ENCODE results near the gene LRRC39.

LRRC39 gene

GRCh38 chr1:100164216-100164615, 13.8 kb downstream of the LRRC39 start (continued):
- TF ChIP-seq, protein P1, sequence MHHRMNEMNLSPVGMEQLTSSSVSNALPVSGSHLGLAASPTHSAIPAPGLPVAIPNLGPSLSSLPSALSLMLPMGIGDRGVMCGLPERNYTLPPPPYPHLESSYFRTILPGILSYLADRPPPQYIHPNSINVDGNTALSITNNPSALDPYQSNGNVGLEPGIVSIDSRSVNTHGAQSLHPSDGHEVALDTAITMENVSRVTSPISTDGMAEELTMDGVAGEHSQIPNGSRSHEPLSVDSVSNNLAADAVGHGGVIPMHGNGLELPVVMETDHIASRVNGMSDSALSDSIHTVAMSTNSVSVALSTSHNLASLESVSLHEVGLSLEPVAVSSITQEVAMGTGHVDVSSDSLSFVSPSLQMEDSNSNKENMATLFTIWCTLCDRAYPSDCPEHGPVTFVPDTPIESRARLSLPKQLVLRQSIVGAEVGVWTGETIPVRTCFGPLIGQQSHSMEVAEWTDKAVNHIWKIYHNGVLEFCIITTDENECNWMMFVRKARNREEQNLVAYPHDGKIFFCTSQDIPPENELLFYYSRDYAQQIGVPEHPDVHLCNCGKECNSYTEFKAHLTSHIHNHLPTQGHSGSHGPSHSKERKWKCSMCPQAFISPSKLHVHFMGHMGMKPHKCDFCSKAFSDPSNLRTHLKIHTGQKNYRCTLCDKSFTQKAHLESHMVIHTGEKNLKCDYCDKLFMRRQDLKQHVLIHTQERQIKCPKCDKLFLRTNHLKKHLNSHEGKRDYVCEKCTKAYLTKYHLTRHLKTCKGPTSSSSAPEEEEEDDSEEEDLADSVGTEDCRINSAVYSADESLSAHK (tag by site-specific recombination; IDR thresholded peaks at IDR 0.05) = no peak
- TF ChIP-seq, protein P2, sequence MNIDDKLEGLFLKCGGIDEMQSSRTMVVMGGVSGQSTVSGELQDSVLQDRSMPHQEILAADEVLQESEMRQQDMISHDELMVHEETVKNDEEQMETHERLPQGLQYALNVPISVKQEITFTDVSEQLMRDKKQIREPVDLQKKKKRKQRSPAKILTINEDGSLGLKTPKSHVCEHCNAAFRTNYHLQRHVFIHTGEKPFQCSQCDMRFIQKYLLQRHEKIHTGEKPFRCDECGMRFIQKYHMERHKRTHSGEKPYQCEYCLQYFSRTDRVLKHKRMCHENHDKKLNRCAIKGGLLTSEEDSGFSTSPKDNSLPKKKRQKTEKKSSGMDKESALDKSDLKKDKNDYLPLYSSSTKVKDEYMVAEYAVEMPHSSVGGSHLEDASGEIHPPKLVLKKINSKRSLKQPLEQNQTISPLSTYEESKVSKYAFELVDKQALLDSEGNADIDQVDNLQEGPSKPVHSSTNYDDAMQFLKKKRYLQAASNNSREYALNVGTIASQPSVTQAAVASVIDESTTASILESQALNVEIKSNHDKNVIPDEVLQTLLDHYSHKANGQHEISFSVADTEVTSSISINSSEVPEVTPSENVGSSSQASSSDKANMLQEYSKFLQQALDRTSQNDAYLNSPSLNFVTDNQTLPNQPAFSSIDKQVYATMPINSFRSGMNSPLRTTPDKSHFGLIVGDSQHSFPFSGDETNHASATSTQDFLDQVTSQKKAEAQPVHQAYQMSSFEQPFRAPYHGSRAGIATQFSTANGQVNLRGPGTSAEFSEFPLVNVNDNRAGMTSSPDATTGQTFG (tag by site-specific recombination; IDR thresholded peaks at IDR 0.05; ENCODE audit: borderline replicate concordance) = no peak
- no peak for TF ChIP-seq ZNF560 (tag by site-specific recombination; IDR thresholded peaks at IDR 0.05; ENCODE audit: borderline replicate concordance)
- no peak for TF ChIP-seq HOXA7 (CRISPR knock-in tag; IDR thresholded peaks at IDR 0.05; ENCODE audit: borderline replicate concordance)
- TF ChIP-seq ZNF558 (tag by site-specific recombination; IDR thresholded peaks at IDR 0.05) = no peak
- no peak for TF ChIP-seq ZNF473 (tag by site-specific recombination; IDR thresholded peaks at IDR 0.05)
- TF ChIP-seq TSHZ1 (tag by site-specific recombination; IDR thresholded peaks at IDR 0.05; ENCODE audit: borderline replicate concordance) = no peak

- peaks cover 3% of the 10 kb centered on the region; the same call in 1 of the 2 replicates for H3K4me1 ChIP-seq (ENCODE audit: control insufficient read depth, insufficient read depth, low read length)
- ChIA-PET POLR2A (no interaction called here), CTCF (no interaction called here)
- no peak overlapping the region for H3K4me3 ChIP-seq (ENCODE audit: low read depth, low read length)
- H3K9me3 ChIP-seq (ENCODE audit: control insufficient read depth, insufficient read depth, low read depth, low read length) = no peaks in the 10 kb centered on the region
- H3K27ac ChIP-seq (ENCODE audit: extremely low read depth, low read depth, low read length) = no peak overlapping the region
- TF ChIP-seq ZFP3 (tag by site-specific recombination; IDR thresholded peaks at IDR 0.05; ENCODE audit: low read depth) (no peak), MYNN (tag by site-specific recombination; IDR thresholded peaks at IDR 0.05; ENCODE audit: borderline replicate concordance) (no peak), HOXA7 (CRISPR knock-in tag; IDR thresholded peaks at IDR 0.05; ENCODE audit: borderline replicate concordance) (no peak), ZNF2 (tag by site-specific recombination; IDR thresholded peaks at IDR 0.05) (no peak), ZNF174 (tag by site-specific recombination; IDR thresholded peaks at IDR 0.05) (no peak), ZNF302 (tag by site-specific recombination; IDR thresholded peaks at IDR 0.05; ENCODE audit: low read depth) (no peak), ZNF423 (tag by site-specific recombination; IDR thresholded peaks at IDR 0.05) (no peak), MZF1 (tag by site-specific recombination; IDR thresholded peaks at IDR 0.05; ENCODE audit: borderline replicate concordance) (no peak), ZNF239 (tag by site-specific recombination; IDR thresholded peaks at IDR 0.05) (no peak), HOXD13 (CRISPR knock-in tag; IDR thresholded peaks at IDR 0.05; ENCODE audit: borderline replicate concordance) (no peak), ZNF221 (tag by site-specific recombination; IDR thresholded peaks at IDR 0.05; ENCODE audit: borderline replicate concordance) (no peak), ZNF529 (tag by site-specific recombination; IDR thresholded peaks at IDR 0.05; ENCODE audit: insufficient replicate concordance) (no peak), WT1 (tag by site-specific recombination; IDR thresholded peaks at IDR 0.05) (no peak), KLF1 (tag by site-specific recombination; IDR thresholded peaks at IDR 0.05) (no peak), ZEB2 (tag by site-specific recombination; IDR thresholded peaks at IDR 0.05) (no peak), ZSCAN5A (tag by site-specific recombination; IDR thresholded peaks at IDR 0.05) (no peak)
- TF ChIP-seq, protein P3, sequence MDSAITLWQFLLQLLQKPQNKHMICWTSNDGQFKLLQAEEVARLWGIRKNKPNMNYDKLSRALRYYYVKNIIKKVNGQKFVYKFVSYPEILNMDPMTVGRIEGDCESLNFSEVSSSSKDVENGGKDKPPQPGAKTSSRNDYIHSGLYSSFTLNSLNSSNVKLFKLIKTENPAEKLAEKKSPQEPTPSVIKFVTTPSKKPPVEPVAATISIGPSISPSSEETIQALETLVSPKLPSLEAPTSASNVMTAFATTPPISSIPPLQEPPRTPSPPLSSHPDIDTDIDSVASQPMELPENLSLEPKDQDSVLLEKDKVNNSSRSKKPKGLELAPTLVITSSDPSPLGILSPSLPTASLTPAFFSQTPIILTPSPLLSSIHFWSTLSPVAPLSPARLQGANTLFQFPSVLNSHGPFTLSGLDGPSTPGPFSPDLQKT (IDR thresholded peaks at IDR 0.05; ENCODE audit: borderline replicate concordance, low read depth, low read length) = no peak
- TF ChIP-seq, protein P4, sequence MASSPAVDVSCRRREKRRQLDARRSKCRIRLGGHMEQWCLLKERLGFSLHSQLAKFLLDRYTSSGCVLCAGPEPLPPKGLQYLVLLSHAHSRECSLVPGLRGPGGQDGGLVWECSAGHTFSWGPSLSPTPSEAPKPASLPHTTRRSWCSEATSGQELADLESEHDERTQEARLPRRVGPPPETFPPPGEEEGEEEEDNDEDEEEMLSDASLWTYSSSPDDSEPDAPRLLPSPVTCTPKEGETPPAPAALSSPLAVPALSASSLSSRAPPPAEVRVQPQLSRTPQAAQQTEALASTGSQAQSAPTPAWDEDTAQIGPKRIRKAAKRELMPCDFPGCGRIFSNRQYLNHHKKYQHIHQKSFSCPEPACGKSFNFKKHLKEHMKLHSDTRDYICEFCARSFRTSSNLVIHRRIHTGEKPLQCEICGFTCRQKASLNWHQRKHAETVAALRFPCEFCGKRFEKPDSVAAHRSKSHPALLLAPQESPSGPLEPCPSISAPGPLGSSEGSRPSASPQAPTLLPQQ (tag by site-specific recombination; IDR thresholded peaks at IDR 0.05) = no peak
- no peaks in the 10 kb centered on the region for H3K36me3 ChIP-seq (ENCODE audit: control insufficient read depth in 2 of 2, insufficient read depth in 1 of 2, low read length in 2 of 2)
These were observed 15.2 kb downstream of the LRRC39 start for GRCh38 chr1:100162881-100163280.
